GM12875 (cell line): ENCODE data around the gene CEP131.

ENCODE experiments used
- H3K4me3 ChIP-seq: one replicate; pipeline ENCODE4 v1.5.1; 2011; ENCODE audit warnings: low read depth, low read length, control low read depth
- TF ChIP-seq, protein P1 (sequence below): IDR thresholded peaks from 2 replicates; pipeline ENCODE4 v1.5.1; 2011; ENCODE audit warnings: low read depth, mild to moderate bottlenecking, control low read depth, inconsistent platforms, low read length, moderate library complexity, borderline replicate concordance; ENCODE audit not compliant: insufficient read depth

CEP131 gene

DNA sequence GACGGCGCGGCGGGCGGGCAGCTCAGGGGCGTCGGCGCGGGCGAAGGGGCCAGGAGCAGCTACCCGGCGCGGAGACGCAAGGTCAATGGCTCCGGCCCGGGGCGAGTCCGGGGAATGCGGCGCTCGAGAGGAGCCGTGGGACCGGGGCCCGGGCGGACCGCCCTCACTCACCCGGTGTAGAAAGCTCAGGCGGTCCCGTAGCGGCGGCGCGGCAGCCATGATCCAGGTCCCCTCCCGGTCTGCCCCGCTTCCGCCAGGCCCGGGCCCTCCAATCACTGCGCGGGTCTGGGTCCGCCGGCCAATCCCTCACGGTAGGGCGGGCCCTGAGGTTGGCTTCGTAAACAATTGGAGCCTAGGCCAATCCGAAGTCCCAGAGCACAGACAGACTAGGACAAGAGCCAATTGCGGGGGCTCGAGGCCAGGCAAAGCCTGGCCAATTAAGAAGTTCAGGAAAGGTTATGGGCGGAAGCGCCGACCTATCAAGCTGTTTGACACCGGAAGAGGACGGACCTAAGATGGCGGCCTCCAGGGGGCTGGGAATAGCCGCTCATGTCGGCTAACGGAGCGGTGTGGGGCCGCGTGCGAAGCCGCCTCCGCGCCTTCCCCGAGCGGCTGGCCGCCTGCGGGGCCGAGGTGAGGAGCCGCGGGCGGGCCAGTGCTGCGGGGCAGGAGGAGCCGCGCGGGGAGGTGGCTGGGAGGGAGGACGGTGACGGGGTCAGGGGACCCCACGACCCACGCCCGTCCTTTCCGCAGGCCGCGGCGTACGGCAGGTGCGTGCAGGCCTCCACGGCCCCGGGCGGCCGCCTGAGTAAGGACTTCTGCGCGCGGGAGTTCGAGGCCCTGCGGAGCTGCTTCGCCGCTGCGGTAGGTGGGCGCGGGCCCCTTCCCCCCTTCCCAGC lies 16.3 kb upstream of the CEP131 start, which contains the start of the genes NDUFAF8 and TEPSIN:
TSS of gene NDUFAF8 (plus strand) at position 504 of the 899 bp plus-strand sequence. CDS start at position 550, 46 bp downstream.
TSS of gene TEPSIN (minus strand) at position 241 of the 899 bp plus-strand sequence. CDS start at position 219, 22 bp downstream.
- H3K4me3 ChIP-seq, result peak within 1 kb of the TSS; percentile 81
- TF ChIP-seq, protein P1, sequence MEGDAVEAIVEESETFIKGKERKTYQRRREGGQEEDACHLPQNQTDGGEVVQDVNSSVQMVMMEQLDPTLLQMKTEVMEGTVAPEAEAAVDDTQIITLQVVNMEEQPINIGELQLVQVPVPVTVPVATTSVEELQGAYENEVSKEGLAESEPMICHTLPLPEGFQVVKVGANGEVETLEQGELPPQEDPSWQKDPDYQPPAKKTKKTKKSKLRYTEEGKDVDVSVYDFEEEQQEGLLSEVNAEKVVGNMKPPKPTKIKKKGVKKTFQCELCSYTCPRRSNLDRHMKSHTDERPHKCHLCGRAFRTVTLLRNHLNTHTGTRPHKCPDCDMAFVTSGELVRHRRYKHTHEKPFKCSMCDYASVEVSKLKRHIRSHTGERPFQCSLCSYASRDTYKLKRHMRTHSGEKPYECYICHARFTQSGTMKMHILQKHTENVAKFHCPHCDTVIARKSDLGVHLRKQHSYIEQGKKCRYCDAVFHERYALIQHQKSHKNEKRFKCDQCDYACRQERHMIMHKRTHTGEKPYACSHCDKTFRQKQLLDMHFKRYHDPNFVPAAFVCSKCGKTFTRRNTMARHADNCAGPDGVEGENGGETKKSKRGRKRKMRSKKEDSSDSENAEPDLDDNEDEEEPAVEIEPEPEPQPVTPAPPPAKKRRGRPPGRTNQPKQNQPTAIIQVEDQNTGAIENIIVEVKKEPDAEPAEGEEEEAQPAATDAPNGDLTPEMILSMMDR, result no peak

- TF ChIP-seq, protein P1, result no peak
These were observed 15.7 kb upstream of the CEP131 start for GRCh38 chr17:81238490-81238814.

DNA sequence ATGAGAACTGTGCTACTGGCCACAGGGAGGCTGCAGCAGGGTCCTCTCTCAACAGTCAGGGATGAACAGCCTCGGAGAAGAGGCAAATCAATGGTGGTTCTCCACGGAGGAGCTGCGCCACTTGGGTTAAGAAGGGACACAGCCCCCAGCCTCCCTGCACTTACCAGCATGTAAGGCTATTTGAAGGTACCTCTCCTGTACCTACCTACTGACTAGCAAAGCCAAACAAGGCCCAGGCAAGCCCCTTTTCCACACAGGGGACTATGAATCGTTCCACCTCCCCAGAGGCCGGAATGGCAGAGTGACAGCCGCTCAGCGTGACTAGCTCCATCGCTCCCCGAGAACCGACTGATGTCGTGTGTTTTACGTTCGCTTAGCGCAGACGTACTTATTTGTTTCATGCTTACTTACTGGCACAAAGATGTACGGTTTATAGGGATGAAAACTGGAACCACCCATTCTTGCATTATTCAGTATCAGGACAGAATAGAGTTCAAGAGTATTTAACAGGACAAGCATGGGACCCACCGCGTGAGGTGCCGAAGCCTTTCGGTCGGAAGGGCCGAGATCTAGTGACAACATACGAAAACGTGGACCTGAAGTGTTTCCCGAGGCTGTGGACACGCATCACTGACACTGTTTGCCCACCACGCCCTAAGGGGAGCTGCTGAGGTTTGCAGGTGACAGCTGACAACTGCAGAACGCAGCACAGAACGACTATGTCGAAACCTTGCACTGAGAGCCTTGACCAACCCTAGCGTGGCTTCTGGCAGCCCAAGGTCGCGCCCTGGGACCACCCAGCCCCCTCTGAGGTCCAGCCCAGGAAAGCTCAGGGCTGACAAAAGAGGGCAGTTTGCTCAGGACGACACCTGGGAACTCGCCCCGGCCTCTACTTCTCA lies 15.1 kb upstream of the CEP131 start:
- peak overlapping the region; percentile 81 for H3K4me3 ChIP-seq
- TF ChIP-seq, protein P1, result no peak

More at GRCh38 chr17:81238490-81238814, 15.7 kb upstream of the CEP131 start:
- peak overlapping the region; percentile 81 for H3K4me3 ChIP-seq

- no peak overlapping the region for H3K4me3 ChIP-seq
- TF ChIP-seq, protein P1, result no peak
These were observed 14.0 kb upstream of the CEP131 start for GRCh38 chr17:81236784-81237183.

GRCh38 chr17:81235822-81236740 lies 13.3 kb upstream of the CEP131 start:
- TF ChIP-seq, protein P1, result no peak
- H3K4me3 ChIP-seq, result no peak overlapping the region

DNA sequence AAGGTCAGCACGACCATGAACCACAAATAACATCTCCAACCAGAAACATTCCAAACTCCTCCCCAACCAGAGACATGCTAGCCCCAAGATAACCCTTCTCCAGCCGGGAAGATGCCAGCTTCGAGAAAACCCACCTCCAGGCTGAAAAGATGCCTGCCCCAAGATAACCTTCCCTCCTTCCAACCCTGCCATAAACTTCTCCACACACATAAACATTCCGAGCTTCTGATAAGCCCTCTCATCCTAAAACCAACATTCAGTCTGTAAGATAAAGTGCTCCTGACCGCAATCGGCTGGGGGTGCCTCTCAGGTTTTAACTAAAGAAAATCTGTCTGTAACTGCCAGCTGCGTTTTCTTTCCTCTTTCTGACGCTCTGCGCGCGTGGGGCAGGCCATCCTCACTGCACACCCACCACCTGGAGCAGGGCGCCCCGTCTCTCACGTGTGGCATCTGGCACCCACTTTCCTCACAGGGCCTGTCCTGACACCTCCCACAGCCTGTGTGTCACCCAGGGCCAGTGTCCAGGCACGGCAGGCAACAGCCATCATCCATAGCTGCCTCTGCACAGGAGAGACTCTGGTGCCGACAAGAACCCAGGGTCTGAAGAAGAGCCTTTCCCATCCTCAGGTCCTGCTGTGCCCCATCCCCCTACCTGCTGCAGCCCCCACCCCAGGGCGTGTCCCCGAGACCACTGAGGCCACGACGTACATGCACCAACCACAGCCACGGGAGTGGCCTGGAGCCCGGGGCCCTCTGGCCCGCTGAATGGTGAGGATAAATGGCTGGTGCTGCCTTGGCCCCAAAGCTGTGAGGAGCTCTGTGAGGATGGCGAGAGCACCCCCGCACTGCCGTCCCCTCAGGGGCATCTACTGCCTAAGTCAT lies 12.4 kb upstream of the CEP131 start:
- TF ChIP-seq, protein P1, result no peak
- no peak overlapping the region for H3K4me3 ChIP-seq
